HG02623 (cell line): ENCODE results near the gene UGT1A7.

Experiments used
- ATAC-seq: cut with Tn5 transposase; IDR thresholded peaks from one replicate; pipeline ENCODE4 v1.9.1; 2021; ENCODE audit warnings: moderate library complexity; ENCODE audit not compliant: unreplicated experiment

Gene UGT1A7

GRCh38 chr2:233796254-233796653, 114.6 kb downstream of the UGT1A7 start:
- ATAC-seq: no peak

- ATAC-seq: no peak
These were observed 116.8 kb downstream of the UGT1A7 start for GRCh38 chr2:233798335-233799086.

- ATAC-seq: no peak
These were observed 117.5 kb downstream of the UGT1A7 start for GRCh38 chr2:233799087-233799665.

- ATAC-seq: no peak
These were observed 118.0 kb downstream of the UGT1A7 start for GRCh38 chr2:233799716-233800115.

- no peak for ATAC-seq
These were observed 118.5 kb downstream of the UGT1A7 start for GRCh38 chr2:233800208-233800607.

- no peak for ATAC-seq
These were observed 119.8 kb downstream of the UGT1A7 start for GRCh38 chr2:233801357-233802131.

- ATAC-seq: no peak
These were observed 120.6 kb downstream of the UGT1A7 start for GRCh38 chr2:233802132-233802815.

GRCh38 chr2:233803292-233803911, 121.7 kb downstream of the UGT1A7 start:
- ATAC-seq: no peak

- ATAC-seq: no peak
These were observed 122.3 kb downstream of the UGT1A7 start for GRCh38 chr2:233803994-233804393.

GRCh38 chr2:233807215-233807865, 125.6 kb downstream of the UGT1A7 start:
- no peak for ATAC-seq

- no peak for ATAC-seq
These were observed 126.5 kb downstream of the UGT1A7 start for GRCh38 chr2:233807966-233808935.

GRCh38 chr2:233810385-233810784, 128.7 kb downstream of the UGT1A7 start:
- ATAC-seq: no peak

- ATAC-seq: no peak
These were observed 129.4 kb downstream of the UGT1A7 start for GRCh38 chr2:233811087-233811486.

- ATAC-seq: no peak
These were observed 130.0 kb downstream of the UGT1A7 start for GRCh38 chr2:233811732-233812131.

- no peak for ATAC-seq
These were observed 131.7 kb downstream of the UGT1A7 start for GRCh38 chr2:233813236-233814055.

GRCh38 chr2:233814056-233814835, 132.5 kb downstream of the UGT1A7 start:
- no peak for ATAC-seq

- no peak for ATAC-seq
These were observed 134.2 kb downstream of the UGT1A7 start for GRCh38 chr2:233815861-233816260.

GRCh38 chr2:233816334-233816733, 134.6 kb downstream of the UGT1A7 start:
- no peak for ATAC-seq
